ENCODE results near the gene TMEM150C. TPM values are rescaled to one million over a fixed set of nuclear protein-coding genes. Genes with fewer than 3 reads are reported as not detected.
A peak's percentile ranks its signal among the peaks of the same experiment; 100 is the strongest.

The TMEM150C gene
- total RNA-seq, 1 experiment from 2014 or later, result 2.7 TPM

GRCh38 chr4:82437285-82438005 lies 124.3 kb downstream of the TMEM150C start:
- TF ChIP-seq AR (CRISPR knock-in tag; IDR thresholded peaks at IDR 0.05), result no peak
- ChIA-PET CTCF (interaction anchor here (0.8 to 1.3 kb wide), 3 partner anchors 25 to 302 kb away, joined by 4 to 7 read pairs (median 4); no protein-coding TSS in a partner anchor), POLR2A (interaction anchor here (2.6 kb wide), 1 partner anchor 8 kb away, joined by 15 read pairs; the partner anchor contains the start of gene HNRNPDL)
- H3K36me3 Mint-ChIP-seq, result peaks cover 36% of the 10 kb centered on the region
- DNase-seq (ENCODE audit: low spot score) (no peak), ATAC-seq (peak; percentile 41; the same call in 1 of the 2 replicates)
- H3K27me3 Mint-ChIP-seq (ENCODE audit: low read depth), result no peaks in the 10 kb centered on the region
- H3K4me3 Mint-ChIP-seq, result no peak overlapping the region
- peaks cover 51% of the 10 kb centered on the region for H3K4me1 Mint-ChIP-seq
- H3K27ac Mint-ChIP-seq, result peak overlapping the region; percentile 47; the same call in 1 of the 2 replicates
- H3K9me3 Mint-ChIP-seq, result no peaks in the 10 kb centered on the region

GRCh38 chr4:82436780-82437179 lies 125.0 kb downstream of the TMEM150C start:
- no peak overlapping the region for H3K27ac Mint-ChIP-seq
- peaks cover 31% of the 10 kb centered on the region for H3K36me3 Mint-ChIP-seq
- POLR2A ChIA-PET, result interaction anchor here (2.6 kb wide), 1 partner anchor 7 kb away, joined by 15 read pairs; the partner anchor contains the start of gene HNRNPDL
- TF ChIP-seq FOXP4 (CRISPR knock-in tag; IDR thresholded peaks at IDR 0.05), result no peak
- no peak for TF ChIP-seq KAT7 (CRISPR knock-in tag; IDR thresholded peaks at IDR 0.05; ENCODE audit: borderline replicate concordance)
- peak; percentile 79 for TF ChIP-seq ZNF121 (CRISPR knock-in tag; IDR thresholded peaks at IDR 0.05)
- TF ChIP-seq GRHL2 (CRISPR knock-in tag; IDR thresholded peaks at IDR 0.05; ENCODE audit: insufficient replicate concordance, severe bottlenecking), result no peak
- TF ChIP-seq MYBL2 (CRISPR knock-in tag; IDR thresholded peaks at IDR 0.05), result no peak
- TF ChIP-seq ZNF423 (CRISPR knock-in tag; IDR thresholded peaks at IDR 0.05), result no peak
- no peaks in the 10 kb centered on the region for H3K9me3 Mint-ChIP-seq
- peaks cover 58% of the 10 kb centered on the region for H3K4me1 Mint-ChIP-seq
- CTCF ChIA-PET, result interaction anchor here (1.2 to 1.3 kb wide), 2 partner anchors 26 to 152 kb away, joined by 4 to 7 read pairs; no protein-coding TSS in a partner anchor
- DNase-seq (ENCODE audit: low spot score) (no peak), ATAC-seq (no peak)
- H3K27me3 Mint-ChIP-seq (ENCODE audit: low read depth), result no peaks in the 10 kb centered on the region
- no peak overlapping the region for H3K4me3 Mint-ChIP-seq

- no peak for DNase-seq (ENCODE audit: low spot score)
- H3K36me3 Mint-ChIP-seq, result peaks cover 31% of the 10 kb centered on the region
- no peaks in the 10 kb centered on the region for H3K9me3 Mint-ChIP-seq
- CTCF ChIA-PET, result interaction anchor here (1.2 kb wide), 1 partner anchor 26 kb away, joined by 4 read pairs; no protein-coding TSS in a partner anchor
- POLR2A ChIA-PET, result no interaction called here
- peaks cover 58% of the 10 kb centered on the region for H3K4me1 Mint-ChIP-seq
- H3K27me3 Mint-ChIP-seq (ENCODE audit: low read depth), result no peaks in the 10 kb centered on the region
- H3K4me3 Mint-ChIP-seq, result no peak overlapping the region
- H3K27ac Mint-ChIP-seq, result no peak overlapping the region
- ATAC-seq, result no peak
- no peak for TF ChIP-seq CDX4 (CRISPR knock-in tag; IDR thresholded peaks at IDR 0.05; ENCODE audit: borderline replicate concordance)
- TF ChIP-seq HMGXB4 (CRISPR knock-in tag; IDR thresholded peaks at IDR 0.05), result no peak
- no peak for TF ChIP-seq MXD4 (CRISPR knock-in tag; IDR thresholded peaks at IDR 0.05; ENCODE audit: borderline replicate concordance)
- TF ChIP-seq ZNF219 (CRISPR knock-in tag; IDR thresholded peaks at IDR 0.05; ENCODE audit: borderline replicate concordance), result no peak
- TF ChIP-seq CBFB (CRISPR knock-in tag; IDR thresholded peaks at IDR 0.05; ENCODE audit: low read depth), result no peak
- no peak for TF ChIP-seq ZSCAN18 (CRISPR knock-in tag; IDR thresholded peaks at IDR 0.05)
- TF ChIP-seq PREB (CRISPR knock-in tag; IDR thresholded peaks at IDR 0.05; ENCODE audit: borderline replicate concordance), result no peak
- no peak for TF ChIP-seq ATF3 (CRISPR knock-in tag; conservative IDR thresholded peaks at IDR 0.05)
Observed at GRCh38 chr4:82436130-82436529, 125.7 kb downstream of the TMEM150C start.

All from WTC11 (cell line).